Measurements from ENCODE around the gene FNDC8.
"Not testable (repeated sequence)": the region's sequence is repeated elsewhere in the genome, so short reads cannot be mapped to it uniquely, and the experiment has no call there.

Gene FNDC8

DNA sequence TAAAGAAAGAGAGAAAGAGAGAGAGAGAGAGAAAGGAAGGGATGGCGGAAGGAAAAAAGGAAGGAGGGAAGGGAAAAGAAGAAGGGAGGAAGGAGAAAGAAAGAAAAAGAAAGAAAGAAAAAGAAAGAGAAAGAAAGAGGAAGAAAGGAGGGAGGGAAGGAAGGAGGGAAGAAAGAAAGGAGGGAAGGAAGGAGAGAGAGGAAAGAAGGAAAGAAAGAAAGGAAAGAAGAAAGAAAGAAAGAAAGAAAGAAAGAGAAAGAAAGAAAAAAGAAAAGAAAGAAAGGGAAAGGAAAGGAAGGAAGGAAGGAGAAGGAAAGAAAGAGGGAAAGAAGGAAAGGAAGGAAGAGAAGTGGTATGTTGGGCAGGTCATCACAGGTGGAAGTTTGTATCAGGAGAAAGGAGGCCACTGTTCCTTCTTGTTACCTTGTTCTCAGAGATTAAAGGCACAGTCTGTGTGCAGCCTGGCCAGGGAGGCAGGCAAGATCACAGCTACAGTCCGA, 53.5 kb downstream of the FNDC8 start:
- DNase-seq = no peak

GRCh38 chr17:35175638-35176415, 54.4 kb downstream of the FNDC8 start:
- no peak for DNase-seq

GRCh38 chr17:35176897-35177296, 55.5 kb downstream of the FNDC8 start:
- no peak for DNase-seq

DNA sequence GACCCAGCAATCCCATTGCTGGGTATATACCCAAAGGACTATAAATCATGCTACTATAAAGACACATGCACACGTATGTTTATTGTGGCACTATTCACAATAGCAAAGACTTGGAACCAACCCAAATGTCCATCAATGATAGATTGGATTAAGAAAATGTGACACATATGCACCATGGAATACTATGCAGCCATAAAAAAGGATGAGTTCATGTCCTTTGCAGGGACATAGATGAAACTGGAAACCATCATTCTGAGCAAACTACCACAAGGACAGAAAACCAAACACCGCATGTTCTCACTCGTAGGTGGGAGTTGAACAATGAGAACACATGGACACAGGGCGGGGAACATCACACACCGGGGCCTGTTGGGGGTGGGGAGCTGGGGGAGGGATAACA, 58.0 kb downstream of the FNDC8 start:
- not testable (repeated sequence) for DNase-seq

All from SHP77 (cell line).